ENCODE results near the gene IGSF8. TPM values are rescaled to one million over a fixed set of nuclear protein-coding genes. Genes with fewer than 3 reads are reported as not detected.
"Not testable (repeated sequence)": the region's sequence is repeated elsewhere in the genome, so short reads cannot be mapped to it uniquely, and the experiment has no call there.

Gene IGSF8
- total RNA-seq, 3 donors from 2014 or later: 21.0 to 35.7 (median 24.5) TPM

GRCh38 chr1:160053548-160054365 is 44.7 kb downstream of the IGSF8 start:
- TF ChIP-seq CTCF (IDR thresholded peaks at IDR 0.05): no peak
- TF ChIP-seq POLR2AphosphoS5 (IDR thresholded peaks at IDR 0.05): no peak
- no peak for TF ChIP-seq POLR2A (IDR thresholded peaks at IDR 0.05)
- H3K4me1 ChIP-seq: no peaks in the 10 kb centered on the region
- no peak overlapping the region for H3K27ac ChIP-seq
- H3K36me3 ChIP-seq: no peaks in the 10 kb centered on the region
- H3K9me3 ChIP-seq: no peaks in the 10 kb centered on the region
- no peak overlapping the region for H3K4me3 ChIP-seq
- no peaks in the 10 kb centered on the region for H3K27me3 ChIP-seq
- intact Hi-C loops (cut with DNase I; ENCODE audit: low total_unique reads): no loop called here
- no peak for DNase-seq (ENCODE audit: low spot score in 2 of 2)

GRCh38 chr1:160052936-160053335 is 45.5 kb downstream of the IGSF8 start:
- H3K9me3 ChIP-seq: no peaks in the 10 kb centered on the region
- no peaks in the 10 kb centered on the region for H3K27me3 ChIP-seq
- no peak for TF ChIP-seq POLR2A (IDR thresholded peaks at IDR 0.05)
- no peak for TF ChIP-seq CTCF (IDR thresholded peaks at IDR 0.05)
- no peak for TF ChIP-seq POLR2AphosphoS5 (IDR thresholded peaks at IDR 0.05)
- no peak overlapping the region for H3K27ac ChIP-seq
- intact Hi-C loops (cut with DNase I; ENCODE audit: low total_unique reads): no loop called here
- no peak overlapping the region for H3K4me3 ChIP-seq
- no peak for DNase-seq (ENCODE audit: low spot score in 2 of 2)
- H3K36me3 ChIP-seq: no peaks in the 10 kb centered on the region
- H3K4me1 ChIP-seq: no peaks in the 10 kb centered on the region

- intact Hi-C loops (cut with DNase I; ENCODE audit: low total_unique reads): no loop called here
- Histone ChIP-seq H3K27ac (no peak overlapping the region), H3K9me3 (no peaks in the 10 kb centered on the region), H3K36me3 (no peaks in the 10 kb centered on the region), H3K27me3 (no peaks in the 10 kb centered on the region), H3K4me3 (no peak overlapping the region), H3K4me1 (no peaks in the 10 kb centered on the region)
- DNase-seq (ENCODE audit: low spot score in 2 of 2): no peak
- TF ChIP-seq CTCF (IDR thresholded peaks at IDR 0.05) (no peak), POLR2A (IDR thresholded peaks at IDR 0.05) (no peak), POLR2AphosphoS5 (IDR thresholded peaks at IDR 0.05) (no peak)
These were observed 47.8 kb downstream of the IGSF8 start for GRCh38 chr1:160050619-160051018.

GRCh38 chr1:160050182-160050581 is 48.2 kb downstream of the IGSF8 start:
- H3K4me3 ChIP-seq; H3K4me1 ChIP-seq; H3K27me3 ChIP-seq; H3K9me3 ChIP-seq; intact Hi-C loops (cut with DNase I; ENCODE audit: low total_unique reads); H3K36me3 ChIP-seq; H3K27ac ChIP-seq; DNase-seq (ENCODE audit: low spot score in 2 of 2): not testable (repeated sequence)

- intact Hi-C loops (cut with DNase I; ENCODE audit: low total_unique reads): no loop called here
- TF ChIP-seq POLR2AphosphoS5 (IDR thresholded peaks at IDR 0.05) (no peak), CTCF (IDR thresholded peaks at IDR 0.05) (no peak), POLR2A (IDR thresholded peaks at IDR 0.05) (no peak)
- H3K36me3 ChIP-seq: no peaks in the 10 kb centered on the region
- no peaks in the 10 kb centered on the region for H3K4me1 ChIP-seq
- H3K27me3 ChIP-seq: no peaks in the 10 kb centered on the region
- no peak overlapping the region for H3K4me3 ChIP-seq
- no peak overlapping the region for H3K27ac ChIP-seq
- no peaks in the 10 kb centered on the region for H3K9me3 ChIP-seq
- no peak for DNase-seq (ENCODE audit: low spot score in 2 of 2)
These were observed 49.3 kb downstream of the IGSF8 start for GRCh38 chr1:160049101-160049500.
